Right lobe of liver (tissue), 6 donors: ENCODE measurements around the gene KLF13. TPM values are rescaled to one million over a fixed set of nuclear protein-coding genes. Genes with fewer than 3 reads are reported as not detected.

Experiments
- ATAC-seq, 4 donors: fragments of 200-7000 bp; cut with Tn5 transposase; one replicate each; pipeline ENCODE4 v1.9.1; 2020; ENCODE audit warnings: mild to moderate bottlenecking in 4 of 4, moderate library complexity in 4 of 4
- DNase-seq, 3 donors: peaks; one replicate each; pipeline ENCODE4 v3.0.0-alpha.2; 2020
- H3K27ac ChIP-seq, 3 donors: fragments of 200-600 bp; one replicate each; pipeline ENCODE4 v1.8.0; 2022
- H3K27me3 ChIP-seq, 2 donors: fragments of 200-600 bp; one replicate each; pipeline ENCODE4 v1.8.0; 2022
- H3K36me3 ChIP-seq, 4 donors: fragments of 200-600 bp; sonication (generic) in 1 of 4; one replicate each; pipeline versions ENCODE4 v1.5.1 to v1.8.0; 2017 to 2022; ENCODE audit warnings: control low read depth in 1 of 4
- H3K4me1 ChIP-seq, 4 donors: fragments of 200-600 bp; sonication (generic) in 1 of 4; one replicate each; pipeline versions ENCODE4 v1.5.1 to v1.8.0; 2017 to 2022; ENCODE audit warnings: control low read depth in 1 of 4
- H3K4me3 ChIP-seq, 3 donors: fragments of 200-600 bp; one replicate each; pipeline ENCODE4 v1.8.0; 2022
- H3K9me3 ChIP-seq, 4 donors: fragments of 200-600 bp; sonication (generic) in 1 of 4; one replicate each; pipeline versions ENCODE4 v1.5.1 to v1.8.0; 2017 to 2022; ENCODE audit warnings: control low read depth in 1 of 4
- POLR2A ChIP-seq: fragments of 450-650 bp; IDR thresholded peaks from one replicate; pipeline ENCODE4 v1.6.1; 2017; ENCODE audit warnings: antibody characterized with exemption, mild to moderate bottlenecking
- WGBS: methylation state at CpG from one replicate; pipeline ENCODE4 v1.1.6; 2018; ENCODE audit warnings: low coverage, low lambda C conversion rate; ENCODE audit not compliant: insufficient coverage; ENCODE audit errors: missing lambda C conversion rate; 5-methylcytosine and 5-hydroxymethylcytosine counted together
- intact Hi-C, 2 donors: fragments of 100-400 bp; cut with DNase I; formaldehyde crosslinking; loops; one replicate each; pipeline versions ENCODE4 v1.11.2 to v1.14.1; 2022
- total RNA-seq, 6 experiments: library from RNA; depleted of rRNA in 2 of 6; stranded (reverse); fragments of >200 nt in 2 of 6; fragmentation: NEBNext Ultra II Directional in 3 of 6; extraction: Animal tissue kit (Norgen Biotek cat#: 25700) in 3 of 6; gene quantifications; one replicate each; pipeline versions ENCODE4 v1.1.0 to v1.2.4, GENCODE V29; 2016 to 2023
- TF ChIP-seq, protein P1 (sequence below), 4 donors: fragments of 200-600 bp in 3 of 4; fragments of 450-650 bp in 1 of 4; IDR thresholded peaks; one replicate each; pipeline versions ENCODE4 v1.5.1 to v1.8.0; 2016 to 2022; ENCODE audit warnings: antibody characterized with exemption in 4 of 4, mild to moderate bottlenecking in 2 of 4
- donor health status: DM: no; HTN: yes; CAD: no.
- donor health status: DM: no; HTN: no; CAD: no.
- donor health status: DM: no; HTN: no; CAD: no.
- donor health status: DM: no; HTN: yes; CAD: no.
- donor health status: DM: no; HTN: yes; CAD: no.

Gene KLF13
- total RNA-seq, 6 experiments from 2014 or later = 22.7 to 66.2 (median 28.5) TPM

DNA sequence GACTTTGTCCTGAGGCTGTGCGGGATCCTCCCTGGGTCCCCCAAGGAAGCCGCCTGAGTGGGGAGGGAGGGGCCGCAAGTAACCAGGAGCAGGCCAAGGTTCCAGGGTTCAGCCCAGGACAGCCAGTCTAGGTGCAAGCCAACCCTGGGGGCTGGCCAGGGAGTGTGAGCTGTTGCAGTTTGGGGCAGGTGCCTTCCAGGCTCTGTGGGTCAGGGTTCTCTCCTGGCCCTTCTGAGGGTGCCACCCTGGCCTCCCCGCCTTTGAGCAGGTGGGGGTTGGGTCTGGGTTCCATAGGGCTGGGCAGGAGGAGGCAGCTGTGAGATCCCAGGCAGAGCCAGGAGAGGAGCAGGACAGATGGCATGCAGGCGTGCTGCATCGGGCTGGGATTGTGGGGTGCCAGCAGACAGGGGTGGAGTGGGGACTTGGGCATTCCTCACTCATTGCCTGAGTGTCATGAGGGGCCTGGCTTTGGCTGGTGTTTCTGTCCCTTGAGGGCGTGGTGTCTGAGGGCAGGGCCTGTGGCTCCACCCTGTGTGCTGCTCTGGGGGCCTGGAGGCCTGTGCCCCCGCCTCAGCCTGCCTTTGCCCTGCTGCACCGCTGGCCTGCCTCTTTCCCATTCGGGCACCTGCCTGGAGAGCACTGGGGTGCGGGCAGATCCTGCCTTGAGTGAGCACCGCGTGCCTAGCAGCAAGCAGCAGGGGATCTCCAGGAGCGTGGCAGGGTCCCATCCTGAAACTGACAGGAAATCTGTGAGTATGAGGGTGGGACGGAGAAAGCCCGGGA, 18.4 kb downstream of the KLF13 start:
- Histone ChIP-seq H3K4me3 (peak overlapping the region in 1 of 3 donors; percentile 45), H3K27ac (peak overlapping the region in 2 of 3 donors; percentile 60 to 66), H3K9me3 (no peaks in the 10 kb centered on the region), H3K27me3 (no peaks in the 10 kb centered on the region), H3K36me3 (no peaks in the 10 kb centered on the region), H3K4me1 (peaks cover 0 to 59% (median 35%) of the 10 kb centered on the region in 4 donors)
- DNase-seq (peak in 2 of 3 donors; percentile 87 to 90), ATAC-seq (peak; percentile 44 to 77 (median 75))
- intact Hi-C loops = no loop called here
- WGBS = 13% methylated on average over 3 of the region's 16 CpGs
- TF ChIP-seq, protein P1, sequence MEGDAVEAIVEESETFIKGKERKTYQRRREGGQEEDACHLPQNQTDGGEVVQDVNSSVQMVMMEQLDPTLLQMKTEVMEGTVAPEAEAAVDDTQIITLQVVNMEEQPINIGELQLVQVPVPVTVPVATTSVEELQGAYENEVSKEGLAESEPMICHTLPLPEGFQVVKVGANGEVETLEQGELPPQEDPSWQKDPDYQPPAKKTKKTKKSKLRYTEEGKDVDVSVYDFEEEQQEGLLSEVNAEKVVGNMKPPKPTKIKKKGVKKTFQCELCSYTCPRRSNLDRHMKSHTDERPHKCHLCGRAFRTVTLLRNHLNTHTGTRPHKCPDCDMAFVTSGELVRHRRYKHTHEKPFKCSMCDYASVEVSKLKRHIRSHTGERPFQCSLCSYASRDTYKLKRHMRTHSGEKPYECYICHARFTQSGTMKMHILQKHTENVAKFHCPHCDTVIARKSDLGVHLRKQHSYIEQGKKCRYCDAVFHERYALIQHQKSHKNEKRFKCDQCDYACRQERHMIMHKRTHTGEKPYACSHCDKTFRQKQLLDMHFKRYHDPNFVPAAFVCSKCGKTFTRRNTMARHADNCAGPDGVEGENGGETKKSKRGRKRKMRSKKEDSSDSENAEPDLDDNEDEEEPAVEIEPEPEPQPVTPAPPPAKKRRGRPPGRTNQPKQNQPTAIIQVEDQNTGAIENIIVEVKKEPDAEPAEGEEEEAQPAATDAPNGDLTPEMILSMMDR (IDR thresholded peaks at IDR 0.05) = no peak
- TF ChIP-seq POLR2A = no peak

DNA sequence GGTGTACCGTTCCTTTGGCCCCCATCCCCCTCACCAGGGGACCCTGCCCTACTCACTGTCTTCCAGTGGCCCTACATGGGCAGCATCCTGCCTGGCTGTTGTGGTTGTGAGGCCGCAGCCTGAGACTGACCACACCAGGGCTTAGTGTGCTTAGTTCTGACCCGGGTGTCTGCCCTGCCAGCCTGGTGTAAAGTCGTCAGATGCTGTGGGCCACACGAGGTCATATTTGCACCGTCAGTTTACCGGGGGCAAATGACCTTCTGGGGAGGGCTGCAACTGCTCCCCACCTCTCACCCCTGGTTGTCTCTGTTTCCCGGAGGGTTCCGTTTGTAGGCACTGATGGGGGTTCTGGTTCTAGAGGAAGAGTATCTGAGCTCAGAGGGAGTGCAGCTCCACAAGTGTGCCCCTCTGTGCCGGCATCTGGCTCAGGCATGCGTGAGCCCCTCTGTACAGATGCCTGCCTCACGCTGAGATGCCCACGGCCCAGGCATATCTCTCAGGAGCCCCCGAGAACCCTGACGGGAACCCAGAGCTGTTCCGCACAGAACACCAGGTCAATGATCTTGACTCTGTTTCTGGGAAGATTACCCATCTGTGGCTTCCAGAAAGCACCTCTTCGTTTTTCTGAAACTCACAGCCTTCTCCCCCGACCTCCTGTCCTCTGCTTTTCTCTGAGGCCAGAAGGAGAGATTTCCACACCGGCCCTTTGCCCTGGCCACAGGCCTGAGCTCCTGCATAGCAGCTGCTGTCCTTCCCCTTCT, 19.2 kb downstream of the KLF13 start:
- TF ChIP-seq POLR2A = no peak
- TF ChIP-seq, protein P1 (IDR thresholded peaks at IDR 0.05) = no peak
- peak overlapping the region in 2 of 3 donors; percentile 60 to 66 for H3K27ac ChIP-seq
- DNase-seq = peak in 2 of 3 donors; percentile 72 to 76
- intact Hi-C loops = no loop called here
- ATAC-seq = peak; percentile 35 to 68 (median 59)
- H3K4me1 ChIP-seq = peaks cover 0 to 63% (median 34%) of the 10 kb centered on the region in 4 donors
- H3K27me3 ChIP-seq = no peaks in the 10 kb centered on the region
- no peaks in the 10 kb centered on the region for H3K36me3 ChIP-seq
- H3K4me3 ChIP-seq = peak overlapping the region in 1 of 3 donors; percentile 45
- WGBS = 10% methylated on average over 7 of the region's 19 CpGs
- no peaks in the 10 kb centered on the region for H3K9me3 ChIP-seq

- Histone ChIP-seq H3K27me3 (no peaks in the 10 kb centered on the region), H3K4me1 (peaks cover 0 to 68% (median 36%) of the 10 kb centered on the region in 4 donors), H3K4me3 (peak overlapping the region in 1 of 3 donors; percentile 45), H3K9me3 (no peaks in the 10 kb centered on the region), H3K36me3 (no peaks in the 10 kb centered on the region), H3K27ac (peak overlapping the region in 2 of 3 donors; percentile 60 to 66)
- TF ChIP-seq POLR2A = no peak
- TF ChIP-seq, protein P1 (IDR thresholded peaks at IDR 0.05) = no peak
- 50% methylated on average over 5 of the region's 14 CpGs for WGBS
- DNase-seq = peak in 1 of 3 donors; percentile 51
- intact Hi-C loops = no loop called here
- no peak for ATAC-seq
Observed at GRCh38 chr15:31346367-31347066, 19.9 kb downstream of the KLF13 start.
